ENCODE measurements around the gene DCP1B. TPM values are rescaled to one million over a fixed set of nuclear protein-coding genes. Genes with fewer than 3 reads are reported as not detected.

DCP1B gene
- total and polyA plus RNA-seq, 2 of the 4 experiments (the other 2 are of a cell fraction) = 13.3 to 19.7 TPM

GRCh38 chr12:1912580-1913376 lies 91.5 kb downstream of the DCP1B start:
- no peaks in the 10 kb centered on the region for H4K20me1 ChIP-seq (ENCODE audit: insufficient read depth, low read length)
- intact Hi-C loops (cut with micrococcal nuclease) (no loop called here), dilution Hi-C loops (cut with HindIII; ENCODE audit: low sequenced_read_pairs, unreplicated experiment) (no loop called here), in situ Hi-C loops (cut with MboI; ENCODE audit: low sequenced_read_pairs) (no loop called here)
- H4K8ac ChIP-seq (ENCODE audit: low read depth in 2 of 2, low read length in 2 of 2) = no peak overlapping the region
- H3K9me3 ChIP-seq (ENCODE audit: control insufficient read depth, insufficient read depth, low read length) = peaks cover 5% of the 10 kb centered on the region
- no peak overlapping the region for H2BK15ac ChIP-seq (ENCODE audit: low read depth, low read length)
- DNase-seq (no peak), ATAC-seq (ENCODE audit: low read depth) (peak; percentile 87)
- H3K4me2 ChIP-seq (ENCODE audit: low read depth, low read length) = no peak overlapping the region
- H3K9me1 ChIP-seq (ENCODE audit: insufficient read depth, low read length) = no peaks in the 10 kb centered on the region
- H2AK5ac ChIP-seq (ENCODE audit: low read depth, low read length) = no peak overlapping the region
- no peaks in the 10 kb centered on the region for H3K36me3 ChIP-seq (ENCODE audit: control insufficient read depth, insufficient read depth, low read length)
- H3K23ac ChIP-seq (ENCODE audit: low read depth, low read length) = no peak overlapping the region
- H3K4me3 ChIP-seq (ENCODE audit: insufficient read depth, low read depth, low read length) = no peak overlapping the region
- ChIA-PET CTCF (no interaction called here), POLR2A (ENCODE audit: unreplicated experiment) (no interaction called here)
- H2AK9ac ChIP-seq (replicated peaks; ENCODE audit: low read depth, low read length, poor library complexity) = peak overlapping the region; percentile 70
- H4K5ac ChIP-seq (ENCODE audit: low read depth, low read length) = no peak overlapping the region
- H2BK20ac ChIP-seq (ENCODE audit: low read depth, low read length) = no peak overlapping the region
- no peak overlapping the region for H3K27ac ChIP-seq (ENCODE audit: insufficient read depth, low read length)
- no peak for TF ChIP-seq NFE2L2 (IDR thresholded peaks at IDR 0.05; ENCODE audit: low read depth, low read length)
- no peak for TF ChIP-seq FOS (IDR thresholded peaks at IDR 0.05; ENCODE audit: low read depth, low read length)
- no peak for TF ChIP-seq MXI1 (IDR thresholded peaks at IDR 0.05; ENCODE audit: borderline replicate concordance, low read depth, low read length)
- TF ChIP-seq RFX5 (IDR thresholded peaks at IDR 0.05; ENCODE audit: low read depth, low read length) = no peak
- no peak for TF ChIP-seq CEBPB (IDR thresholded peaks at IDR 0.05; ENCODE audit: low read depth, low read length)
- no peak overlapping the region for H3K9ac ChIP-seq (ENCODE audit: low read depth, low read length)
- H3K27me3 ChIP-seq (ENCODE audit: control insufficient read depth, insufficient read depth, low read length) = peaks cover 57% of the 10 kb centered on the region
- H2BK120ac ChIP-seq (ENCODE audit: low read depth, low read length) = no peak overlapping the region
- H2AFZ ChIP-seq (replicated peaks; ENCODE audit: low read length, poor library complexity) = peak overlapping the region; percentile 70
- no CpG with 5 or more reads among the region's 18 CpGs for WGBS, 2 experiments (ENCODE audit: extremely low coverage in 2 of 2, insufficient read length in 1 of 2)
- no peak overlapping the region for H2BK5ac ChIP-seq (ENCODE audit: low read depth, low read length, poor library complexity, severe bottlenecking)
- H3K14ac ChIP-seq (replicated peaks; ENCODE audit: low read depth, low read length) = no peak overlapping the region
- H3K4me1 ChIP-seq (ENCODE audit: control insufficient read depth, insufficient read depth, low read length) = no peaks in the 10 kb centered on the region
- no TSS peak for BruUV-seq (replicated peaks)
- H3K79me1 ChIP-seq (ENCODE audit: low read depth in 1 of 2, low read length in 2 of 2) = no peaks in the 10 kb centered on the region
- H3K18ac ChIP-seq (ENCODE audit: low read depth, low read length) = no peak overlapping the region
- no peak overlapping the region for H3K56ac ChIP-seq (ENCODE audit: extremely low read depth, insufficient read depth, low read length)
- H3K4ac ChIP-seq (ENCODE audit: low read depth, low read length) = no peak overlapping the region
- no peak overlapping the region for H4K91ac ChIP-seq (ENCODE audit: insufficient read depth, low read depth, low read length)
